DOHH2 (cell line): ENCODE measurements around the gene RNF13.

Experiments
- EZH2phosphoT487 ChIP-seq: fragments of 200-600 bp; sonication (generic); IDR thresholded peaks from 2 replicates; pipeline ENCODE4 v1.6.1; 2017; ENCODE audit warnings: borderline replicate concordance, mild to moderate bottlenecking, antibody characterized with exemption, low read length, moderate library complexity, mixed read lengths
- TF ChIP-seq, protein P1 (sequence below): fragments of 200-600 bp; sonication (generic); IDR thresholded peaks from one replicate; pipeline ENCODE4 v1.5.1; 2014; ENCODE audit warnings: antibody characterized with exemption, mild to moderate bottlenecking, low read depth, low read length; ENCODE audit not compliant: poor library complexity, severe bottlenecking

DNA sequence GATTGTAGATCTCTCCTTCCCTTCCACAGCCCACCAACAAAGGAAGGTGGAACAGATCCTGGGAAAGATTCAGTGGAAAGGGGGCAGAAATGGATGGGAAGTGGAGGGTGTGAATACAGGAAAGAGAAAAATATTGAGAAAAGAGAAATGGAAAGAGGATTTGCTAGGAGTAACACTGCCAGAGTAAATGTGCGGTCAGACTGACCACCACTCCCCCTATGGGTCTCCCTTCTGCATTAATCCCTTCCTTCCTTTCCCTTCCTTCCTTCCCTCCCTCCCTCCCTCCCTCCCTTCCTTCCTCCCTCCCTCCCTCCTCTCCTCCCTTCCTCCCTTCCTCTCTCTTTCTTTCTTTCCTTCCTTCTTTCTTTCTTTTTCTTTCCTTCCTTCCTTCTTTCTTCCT is 48.7 kb upstream of the RNF13 start:
- TF ChIP-seq, protein P1, sequence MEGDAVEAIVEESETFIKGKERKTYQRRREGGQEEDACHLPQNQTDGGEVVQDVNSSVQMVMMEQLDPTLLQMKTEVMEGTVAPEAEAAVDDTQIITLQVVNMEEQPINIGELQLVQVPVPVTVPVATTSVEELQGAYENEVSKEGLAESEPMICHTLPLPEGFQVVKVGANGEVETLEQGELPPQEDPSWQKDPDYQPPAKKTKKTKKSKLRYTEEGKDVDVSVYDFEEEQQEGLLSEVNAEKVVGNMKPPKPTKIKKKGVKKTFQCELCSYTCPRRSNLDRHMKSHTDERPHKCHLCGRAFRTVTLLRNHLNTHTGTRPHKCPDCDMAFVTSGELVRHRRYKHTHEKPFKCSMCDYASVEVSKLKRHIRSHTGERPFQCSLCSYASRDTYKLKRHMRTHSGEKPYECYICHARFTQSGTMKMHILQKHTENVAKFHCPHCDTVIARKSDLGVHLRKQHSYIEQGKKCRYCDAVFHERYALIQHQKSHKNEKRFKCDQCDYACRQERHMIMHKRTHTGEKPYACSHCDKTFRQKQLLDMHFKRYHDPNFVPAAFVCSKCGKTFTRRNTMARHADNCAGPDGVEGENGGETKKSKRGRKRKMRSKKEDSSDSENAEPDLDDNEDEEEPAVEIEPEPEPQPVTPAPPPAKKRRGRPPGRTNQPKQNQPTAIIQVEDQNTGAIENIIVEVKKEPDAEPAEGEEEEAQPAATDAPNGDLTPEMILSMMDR: no peak
- TF ChIP-seq EZH2phosphoT487: no peak
